HG03039 (cell line): ENCODE measurements around the gene ADK.
"Not testable (repeated sequence)": the region's sequence is repeated elsewhere in the genome, so short reads cannot be mapped to it uniquely, and the experiment has no call there.

Experiments used
- ATAC-seq: cut with Tn5 transposase; IDR thresholded peaks from one replicate; pipeline ENCODE4 v1.9.1; 2021; ENCODE audit warnings: mild to moderate bottlenecking, moderate library complexity; ENCODE audit not compliant: unreplicated experiment

Gene ADK

DNA sequence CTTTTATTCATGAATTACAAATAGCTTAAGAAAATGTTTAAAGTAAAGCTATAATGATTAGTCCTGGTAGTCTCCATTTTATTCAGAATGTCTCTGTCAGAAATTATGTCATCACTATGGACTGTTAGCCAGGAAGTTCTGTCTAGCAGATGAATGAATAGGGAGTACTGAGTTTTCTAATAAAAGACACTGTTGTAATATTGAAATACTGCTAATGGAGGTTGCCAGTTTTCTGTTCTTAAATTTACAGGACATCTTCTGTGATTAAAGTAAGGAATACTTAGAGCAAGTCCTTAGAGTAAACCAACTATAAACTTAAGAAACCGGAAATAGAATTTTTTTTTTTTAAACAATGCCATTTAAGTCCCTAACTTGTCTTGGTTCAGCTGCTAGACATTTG is 309.8 kb downstream of the ADK start:
- ATAC-seq, result no peak

DNA sequence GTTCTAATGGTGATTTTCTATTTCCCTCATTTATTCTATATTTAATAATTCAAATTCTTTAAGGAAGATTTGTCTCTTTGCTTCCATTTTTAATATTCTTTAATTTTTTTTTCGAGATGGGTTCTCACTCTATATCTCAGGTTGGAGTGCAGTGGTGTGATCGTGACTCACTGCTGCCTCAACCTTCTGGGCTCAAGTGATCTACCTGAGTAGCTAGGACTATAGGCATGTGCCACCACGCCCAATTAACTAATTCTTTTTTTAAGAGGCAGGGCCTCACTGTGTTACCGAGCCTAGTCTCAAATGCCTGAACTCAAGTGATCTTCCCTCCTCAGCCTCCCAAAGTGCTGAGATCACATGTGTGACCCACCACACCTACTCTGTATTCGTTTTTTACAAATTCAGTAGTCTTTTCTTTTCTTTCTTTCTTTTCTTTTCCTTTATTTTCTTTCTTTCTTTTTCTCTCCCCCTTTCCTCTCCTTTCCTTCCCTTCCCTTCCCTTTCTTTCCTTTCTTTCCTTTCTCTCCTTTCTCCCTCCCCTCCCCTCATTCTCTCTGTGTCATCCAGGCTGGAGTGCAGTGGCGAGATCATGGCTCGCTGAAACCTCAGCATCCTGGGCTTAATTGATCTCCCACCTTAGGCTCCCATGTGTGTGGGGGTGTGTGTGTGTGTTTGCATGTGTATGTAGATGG is 323.1 kb downstream of the ADK start:
- no peak for ATAC-seq

DNA sequence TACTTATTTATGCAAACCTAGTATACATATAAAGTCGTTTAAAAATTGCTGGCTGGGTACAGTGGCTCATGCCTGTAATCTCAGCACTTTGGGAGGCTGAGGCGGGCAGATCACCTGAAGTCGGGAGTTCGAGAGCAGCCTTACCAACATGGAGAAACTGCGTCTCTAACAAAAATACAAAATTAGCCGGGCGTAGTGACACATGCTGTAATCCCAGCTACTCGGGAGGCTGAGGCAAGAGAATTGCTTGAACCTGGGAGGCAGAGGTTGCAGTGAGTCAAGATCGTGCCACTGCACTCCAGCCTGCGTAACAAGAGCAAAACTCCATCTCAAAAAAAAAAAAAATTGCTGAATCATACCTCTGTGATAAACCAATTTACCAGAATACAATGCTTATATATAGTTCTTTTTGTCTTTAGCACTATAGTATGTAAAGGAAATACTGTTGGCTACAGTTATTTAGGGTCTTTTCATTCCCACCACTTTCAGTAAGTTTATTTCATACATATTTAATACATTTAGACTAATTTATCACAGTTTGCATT is 325.2 kb downstream of the ADK start:
- ATAC-seq, result not testable (repeated sequence)

DNA sequence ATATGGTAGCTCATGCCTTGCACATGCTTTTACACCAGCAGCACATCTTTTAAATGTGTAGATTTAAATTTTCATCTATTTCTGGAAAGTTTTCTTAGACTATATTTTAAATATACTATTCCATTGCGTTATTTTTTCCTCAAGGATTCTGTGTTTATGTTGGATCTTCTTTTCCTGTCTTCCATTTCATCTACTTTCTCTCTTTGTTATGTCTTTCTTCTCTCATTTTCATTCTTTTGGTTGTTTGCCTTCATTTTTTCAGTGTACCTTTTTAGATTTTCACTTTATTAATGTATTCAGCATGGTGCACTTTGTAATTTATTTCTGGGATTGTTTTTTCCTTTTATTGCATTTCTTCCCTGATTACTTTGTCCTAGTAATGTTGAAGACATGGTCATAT is 329.8 kb downstream of the ADK start:
- ATAC-seq, result no peak

DNA sequence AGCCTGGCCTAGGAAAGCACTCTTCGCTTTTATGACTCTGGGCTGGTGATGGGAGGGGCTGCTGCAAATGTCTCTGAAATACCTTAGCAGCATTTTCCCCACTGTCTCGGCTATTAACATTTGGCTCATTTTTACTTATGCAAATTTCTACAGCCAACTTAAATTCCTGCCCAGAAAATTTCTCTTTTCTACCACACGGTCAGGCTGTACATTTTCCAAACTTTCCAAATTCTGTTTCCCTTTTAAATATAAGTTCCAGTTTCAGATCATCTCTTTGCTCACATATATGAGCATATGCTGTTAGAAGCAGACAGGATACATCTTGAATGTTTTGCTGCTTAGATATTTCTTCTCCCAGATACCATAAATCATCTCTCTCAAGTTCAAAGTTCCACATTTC is 332.3 kb downstream of the ADK start:
- ATAC-seq, result no peak

DNA sequence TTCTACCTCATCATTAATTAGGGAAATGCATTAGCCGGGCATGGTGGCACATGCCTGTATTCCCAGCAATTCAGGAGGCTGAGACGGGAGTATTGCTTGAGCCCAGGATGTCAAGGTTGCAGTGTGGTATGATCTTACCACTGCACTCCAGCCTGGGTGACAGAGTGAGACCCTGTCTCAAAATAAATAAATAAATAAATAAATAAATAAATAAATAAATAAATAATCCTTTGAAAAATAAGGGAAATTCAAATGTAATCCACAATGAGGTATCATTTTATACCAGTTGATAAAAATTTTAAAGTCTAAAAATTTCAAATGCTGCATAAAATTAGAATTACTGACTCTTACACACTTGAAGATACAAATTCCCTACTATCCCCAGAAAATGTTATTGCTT is 334.3 kb downstream of the ADK start:
- no peak for ATAC-seq

DNA sequence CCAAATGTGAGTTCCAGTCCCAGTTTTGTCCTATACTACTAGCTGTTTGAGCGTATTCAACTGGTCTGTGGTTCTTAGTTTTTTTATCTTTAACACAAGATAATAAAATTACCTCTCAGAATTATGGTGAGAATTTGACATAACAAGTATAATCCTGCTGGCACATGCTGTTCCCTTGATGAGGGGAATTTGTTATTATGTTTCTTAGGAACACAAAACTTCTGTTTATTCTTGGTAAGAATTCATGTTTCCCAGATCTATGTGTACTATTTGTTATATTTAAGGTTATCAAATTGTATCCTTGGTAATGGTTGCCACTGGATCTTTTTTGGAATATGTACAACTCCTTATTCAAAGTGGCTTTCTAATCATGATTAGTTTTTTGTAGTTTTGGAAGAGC is 335.6 kb downstream of the ADK start:
- ATAC-seq, result no peak

DNA sequence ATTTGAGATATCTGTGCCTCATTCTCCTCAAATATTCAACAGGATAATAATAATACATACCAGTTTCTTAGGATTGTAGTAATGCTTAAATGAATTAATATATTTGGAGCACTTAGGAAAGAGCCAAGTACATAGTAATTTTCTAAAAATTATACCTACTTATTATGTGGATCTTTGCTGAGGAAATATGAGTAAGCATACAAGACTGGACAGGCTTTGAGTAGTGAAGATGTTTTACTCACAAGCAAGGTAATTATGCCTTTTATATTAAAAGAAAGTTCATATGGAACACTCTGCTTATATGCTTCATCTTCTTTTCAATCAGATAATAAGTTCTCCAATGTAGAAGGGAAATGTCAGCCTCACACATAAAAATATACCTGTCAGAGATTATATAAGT is 337.9 kb downstream of the ADK start:
- ATAC-seq, result no peak

DNA sequence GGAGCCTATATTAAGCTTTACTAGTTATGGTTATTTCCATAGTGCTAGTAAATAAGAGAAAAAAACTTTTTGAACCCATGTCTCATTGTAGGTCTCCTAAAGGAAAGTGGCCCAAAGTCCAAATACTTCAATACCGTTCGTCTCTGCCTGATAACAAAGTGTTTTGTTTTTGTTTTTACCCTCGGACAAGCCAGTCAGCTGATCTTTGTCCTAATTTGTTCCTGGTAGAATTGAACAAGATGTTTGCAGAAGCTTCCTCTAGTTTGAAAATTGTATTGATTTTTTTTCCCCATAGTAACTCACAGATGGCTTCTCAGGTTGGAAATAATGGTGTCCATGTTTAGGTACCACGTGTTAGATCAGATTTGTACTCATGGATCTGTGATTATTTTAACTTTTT is 339.5 kb downstream of the ADK start:
- ATAC-seq, result no peak

DNA sequence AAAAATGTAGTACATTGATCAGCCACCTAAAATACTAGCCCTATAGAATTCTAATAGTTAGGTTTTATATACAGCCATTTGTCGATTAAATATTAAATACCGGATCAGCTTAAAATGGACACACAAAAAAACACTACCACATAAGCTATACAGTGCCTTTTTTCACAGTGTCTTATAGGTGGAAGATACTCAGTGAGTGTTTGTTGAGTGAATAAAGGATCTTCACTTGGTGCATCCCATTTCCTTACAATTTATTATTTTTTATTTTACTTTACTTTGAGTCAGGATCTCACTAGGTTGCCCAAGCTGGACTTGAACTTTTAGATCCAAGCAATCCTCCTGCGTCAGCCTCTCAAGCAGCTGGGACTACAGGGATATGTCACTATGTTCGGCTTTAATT is 340.0 kb downstream of the ADK start:
- ATAC-seq, result no peak

DNA sequence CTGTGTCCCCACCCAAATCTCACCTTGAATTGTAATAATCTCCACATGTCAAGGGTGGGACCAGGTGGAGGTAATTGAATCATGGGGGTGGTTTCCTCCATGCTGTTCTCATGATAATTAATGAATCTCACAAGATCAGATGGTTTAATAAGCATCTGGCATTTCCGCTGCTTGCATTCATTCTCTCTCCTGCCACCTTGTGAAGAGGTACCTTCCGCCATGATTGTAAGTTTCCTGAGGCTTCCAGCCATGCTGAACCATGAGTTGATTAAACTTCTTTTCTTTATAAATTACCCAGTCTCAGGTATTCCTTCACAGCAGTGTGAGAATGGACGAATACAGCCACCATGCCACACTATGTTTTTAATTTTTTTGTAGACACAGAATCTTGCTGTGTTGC is 345.3 kb downstream of the ADK start:
- ATAC-seq, result not testable (repeated sequence)

DNA sequence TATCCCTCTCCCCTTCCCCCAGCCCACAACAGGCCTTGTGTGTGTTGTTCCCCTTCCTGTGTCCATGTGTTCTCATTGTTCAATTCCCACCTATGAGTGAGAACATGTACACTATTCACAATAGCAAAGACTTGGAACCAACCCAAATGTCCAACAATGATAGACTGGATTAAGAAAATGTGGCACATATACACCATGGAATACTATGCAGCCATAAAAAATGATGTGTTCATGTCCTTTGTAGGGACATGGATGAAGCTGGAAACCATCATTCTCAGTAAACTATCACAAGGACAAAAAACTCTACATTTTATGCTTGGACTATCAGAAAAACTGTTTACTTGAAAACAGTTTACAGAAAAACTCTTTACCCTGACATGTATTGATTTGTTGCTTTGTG is 347.6 kb downstream of the ADK start:
- not testable (repeated sequence) for ATAC-seq

DNA sequence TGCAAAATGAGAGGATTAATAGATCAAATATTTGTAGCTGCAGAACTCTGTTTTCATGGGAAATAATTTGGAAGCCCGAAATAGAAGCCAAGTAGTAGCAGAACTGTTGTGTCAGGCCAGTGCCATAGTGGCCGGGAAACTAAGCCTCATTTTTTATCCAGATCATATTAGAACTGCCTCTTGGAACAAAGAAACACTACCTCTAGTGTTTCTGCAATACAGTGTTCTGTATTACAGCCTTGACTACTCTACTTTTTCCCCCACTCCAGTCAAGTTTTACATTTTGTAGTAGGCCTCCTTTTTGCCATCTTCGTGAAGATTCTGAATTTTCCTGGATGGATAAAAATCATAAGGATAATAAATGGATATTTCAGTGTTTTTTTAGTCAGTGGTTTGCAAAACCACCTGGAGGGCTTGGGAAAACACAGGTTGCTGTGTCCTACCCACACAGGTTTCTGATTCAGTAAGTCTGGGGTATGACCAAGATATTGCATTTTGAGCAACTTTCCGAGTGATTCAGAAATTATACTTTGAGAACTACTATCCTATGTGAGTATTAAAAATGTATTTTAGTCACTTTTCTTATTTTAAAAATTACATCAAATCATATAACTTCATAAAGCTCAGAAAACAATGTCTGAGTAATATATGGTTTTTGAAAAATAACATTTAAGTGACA is 349.1 kb downstream of the ADK start:
- ATAC-seq, result no peak

DNA sequence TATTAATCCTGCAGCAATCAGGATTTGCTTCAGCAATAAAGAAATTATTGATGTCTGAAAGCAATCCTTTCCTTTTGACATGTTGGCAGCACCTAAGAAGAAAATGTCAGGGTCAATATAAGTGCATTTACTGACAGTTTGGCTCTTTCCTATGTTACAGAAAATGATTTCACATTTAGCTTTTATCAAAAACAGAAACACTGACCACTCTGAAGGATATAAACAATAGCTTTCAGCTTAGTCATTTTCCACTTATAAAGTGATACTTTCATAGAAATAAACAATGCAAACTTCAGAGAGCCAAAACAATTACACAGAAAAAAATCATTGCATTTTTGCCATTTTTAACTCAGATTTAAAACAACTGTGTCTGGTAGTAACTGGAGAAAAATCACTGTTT is 349.8 kb downstream of the ADK start:
- no peak for ATAC-seq

DNA sequence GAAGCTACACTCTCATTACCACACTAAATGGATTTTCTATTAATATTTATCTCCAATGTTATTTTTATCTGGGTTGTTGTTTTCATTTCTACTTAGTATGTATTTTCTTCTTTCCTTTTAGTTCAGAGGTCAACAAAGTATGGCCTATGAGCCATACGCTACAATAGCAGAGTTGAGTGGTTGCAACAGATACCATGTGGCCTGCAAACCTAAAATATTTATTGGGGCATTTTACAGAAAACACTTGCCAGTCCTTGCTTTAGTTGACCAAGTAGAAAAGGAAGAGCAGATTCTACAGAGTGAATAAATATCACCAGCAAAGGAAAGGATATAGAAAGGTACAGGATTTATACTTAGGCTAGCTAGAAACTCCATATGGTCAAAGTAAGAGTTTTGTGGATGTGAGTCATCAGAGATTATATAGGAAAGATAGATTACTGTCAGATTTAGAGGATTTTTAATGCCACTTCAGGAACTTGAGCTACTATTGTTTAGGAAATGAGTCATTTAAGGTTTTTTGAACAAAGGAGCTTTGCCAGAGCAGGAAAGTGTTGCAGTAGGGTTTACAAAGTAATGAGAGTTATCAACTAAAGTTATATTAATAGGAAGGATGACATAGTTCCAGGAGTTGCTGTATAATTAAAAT is 352.1 kb downstream of the ADK start:
- no peak for ATAC-seq

DNA sequence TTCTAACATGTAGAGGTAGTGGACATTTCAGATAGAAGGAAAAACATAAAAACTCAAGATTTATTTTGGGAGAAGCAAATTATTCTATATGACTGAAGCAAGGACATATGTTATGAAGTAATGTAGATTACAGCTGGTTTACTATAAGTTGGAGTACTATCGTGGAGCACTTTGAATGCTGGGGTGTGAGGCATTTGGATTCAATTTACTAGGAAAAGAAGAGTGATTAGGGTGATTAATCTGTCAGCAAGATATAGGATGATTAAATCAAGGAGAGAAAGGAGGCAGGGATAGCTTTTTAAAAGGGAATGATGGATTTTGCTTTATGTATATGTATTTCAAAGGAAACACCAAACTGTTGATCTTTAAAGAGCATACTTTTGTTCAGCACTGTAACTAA is 356.9 kb downstream of the ADK start:
- no peak for ATAC-seq

DNA sequence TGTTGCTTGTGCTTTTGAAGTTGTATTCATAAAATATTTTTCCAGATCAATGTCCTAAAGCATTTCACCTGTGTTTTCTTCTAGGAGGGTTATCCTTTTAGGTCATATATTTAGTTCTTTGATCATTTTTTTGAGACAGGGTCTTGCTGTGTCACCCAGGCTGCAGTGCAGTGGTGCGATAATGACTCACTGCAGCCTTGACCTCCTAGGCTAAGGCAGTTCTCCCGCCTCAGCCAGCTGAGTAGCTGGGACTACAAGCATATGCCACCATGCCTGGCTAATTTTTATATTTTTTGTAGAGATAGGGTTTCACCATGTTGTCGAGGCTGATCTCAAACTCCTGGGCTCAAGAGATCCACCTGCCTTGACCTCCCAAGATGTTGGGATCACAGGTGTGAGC is 359.6 kb downstream of the ADK start:
- ATAC-seq, result no peak

DNA sequence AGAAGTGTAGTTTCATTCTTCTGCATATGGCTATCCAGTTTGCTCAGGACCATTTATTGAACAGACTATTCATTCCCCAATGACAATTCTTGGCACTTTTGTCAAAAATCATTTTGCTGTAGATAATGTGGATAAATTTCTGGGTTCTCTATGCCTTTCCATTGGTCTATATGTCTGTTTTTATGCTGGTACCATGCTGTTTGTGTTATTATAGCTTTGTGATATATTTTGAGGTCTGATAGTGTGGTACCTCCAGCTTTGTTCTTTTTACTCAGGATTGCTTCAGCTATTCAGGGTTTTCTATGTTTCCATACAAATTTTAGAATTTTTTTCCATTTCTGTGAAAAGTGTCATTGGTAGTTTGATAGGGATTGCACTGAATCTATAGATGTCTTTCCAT is 360.0 kb downstream of the ADK start:
- no peak for ATAC-seq

DNA sequence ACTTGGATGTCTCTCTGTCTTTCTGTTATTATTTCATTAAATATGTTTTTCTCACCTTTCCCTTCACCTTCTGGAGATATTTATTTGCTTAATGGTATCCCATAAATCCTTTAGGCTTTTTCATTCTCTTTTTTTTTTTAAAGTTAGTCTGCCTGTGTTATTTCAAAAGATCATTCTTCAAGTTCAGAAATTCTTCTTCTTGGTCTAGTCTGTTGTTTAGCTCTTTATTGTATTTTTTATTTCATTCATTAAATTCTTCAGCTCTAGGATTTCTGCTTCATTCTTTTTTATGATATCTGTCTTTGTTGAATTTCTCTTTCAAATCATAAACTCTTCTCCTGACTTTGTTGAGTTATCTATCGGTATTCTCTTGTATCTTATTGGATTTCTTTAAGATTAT is 363.3 kb downstream of the ADK start:
- ATAC-seq, result no peak

DNA sequence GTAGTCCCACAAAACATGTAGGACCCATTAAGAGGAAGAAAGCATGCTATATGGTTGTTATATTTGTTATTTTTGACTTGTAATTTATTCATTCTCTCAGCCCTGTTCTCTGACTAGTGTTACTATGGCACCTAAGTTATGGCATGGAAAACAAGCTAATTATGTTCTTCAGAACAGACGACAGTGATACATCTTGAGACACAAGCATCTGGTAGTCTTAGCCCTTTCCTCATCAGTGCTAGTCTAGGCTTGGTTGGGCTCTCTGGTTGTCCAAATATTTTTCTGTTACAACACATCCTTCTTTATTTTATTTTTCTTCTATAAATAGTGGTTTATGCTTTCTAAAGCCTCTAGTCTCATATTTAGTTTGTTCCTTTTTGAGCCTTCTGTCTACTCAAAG is 367.0 kb downstream of the ADK start:
- no peak for ATAC-seq

DNA sequence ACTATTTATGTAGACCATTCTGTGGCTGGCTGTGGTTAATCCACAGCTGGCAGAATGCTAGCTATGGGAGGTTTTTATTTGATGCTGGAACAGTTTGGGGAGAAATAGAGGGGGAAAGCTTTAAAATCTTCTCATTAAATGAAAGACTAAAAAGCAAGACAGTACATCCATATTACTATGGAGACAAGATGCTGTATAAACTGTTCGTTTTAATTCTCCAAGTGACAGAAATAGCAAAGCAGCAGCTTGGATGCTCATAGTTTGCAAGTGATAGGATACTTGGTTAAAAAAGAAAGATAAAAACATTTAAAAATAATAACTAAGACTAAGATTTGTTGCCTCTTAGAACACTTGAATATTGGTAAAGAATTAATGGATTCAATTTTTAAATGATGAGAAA is 370.5 kb downstream of the ADK start:
- no peak for ATAC-seq

DNA sequence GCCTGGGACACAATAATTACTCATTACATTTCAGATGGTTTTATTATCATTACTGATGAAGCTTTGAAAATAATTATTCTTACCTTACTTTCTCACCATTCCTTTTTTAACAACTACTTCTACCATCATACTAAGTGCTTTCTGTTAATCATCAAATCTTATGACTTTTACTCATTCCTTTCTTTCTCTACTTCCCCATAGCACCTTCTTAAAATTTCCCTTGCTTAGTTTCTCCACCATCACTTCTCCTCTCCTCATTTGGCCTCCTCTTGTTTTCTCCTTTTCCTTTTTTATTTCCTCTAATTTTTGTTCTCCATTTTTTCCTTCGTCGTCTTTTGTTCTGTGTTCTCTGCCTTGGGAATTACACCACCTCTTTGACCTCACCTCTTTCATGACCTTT is 372.2 kb downstream of the ADK start:
- no peak for ATAC-seq
